Ishikawa (cell line): Measurements from ENCODE around the gene C14orf119.

Experiments
- CEBPB ChIP-seq: IDR thresholded peaks from 2 replicates; pipeline ENCODE4 v1.6.1; 2012
- CREB1 ChIP-seq: IDR thresholded peaks from 2 replicates; pipeline ENCODE4 v1.6.1; 2012; ENCODE audit warnings: low read depth
- EGR1 ChIP-seq: IDR thresholded peaks from 2 replicates; pipeline ENCODE4 v1.6.1; 2012
- EP300 ChIP-seq: IDR thresholded peaks from 2 replicates; pipeline ENCODE4 v1.6.1; 2012; ENCODE audit warnings: borderline replicate concordance
- FOXM1 ChIP-seq: IDR thresholded peaks from 2 replicates; pipeline ENCODE4 v1.6.1; 2012; ENCODE audit warnings: low read depth, borderline replicate concordance
- NFIC ChIP-seq: IDR thresholded peaks from 2 replicates; pipeline ENCODE4 v1.6.1; 2012
- RAD21 ChIP-seq: IDR thresholded peaks from 2 replicates; pipeline ENCODE4 v1.6.1; 2012; ENCODE audit warnings: low read depth
- TAF1 ChIP-seq: IDR thresholded peaks from 2 replicates; pipeline ENCODE4 v1.6.1; 2012; ENCODE audit warnings: low read depth, mild to moderate bottlenecking
- TCF12 ChIP-seq: IDR thresholded peaks from 2 replicates; pipeline ENCODE4 v1.6.1; 2012; ENCODE audit warnings: low read depth
- TEAD4 ChIP-seq: IDR thresholded peaks from 2 replicates; pipeline ENCODE4 v1.6.1; 2012
- USF1 ChIP-seq: IDR thresholded peaks from 2 replicates; pipeline ENCODE4 v1.6.1; 2012
- YY1 ChIP-seq: IDR thresholded peaks from 2 replicates; pipeline ENCODE4 v1.6.1; 2012; ENCODE audit warnings: low read depth
- ZBTB7A ChIP-seq: IDR thresholded peaks from 2 replicates; pipeline ENCODE4 v1.6.1; 2012; ENCODE audit warnings: low read depth
- TF ChIP-seq, protein P1 (sequence below): IDR thresholded peaks from 2 replicates; pipeline ENCODE4 v1.6.1; 2012
- TF ChIP-seq, protein P2 (sequence below): IDR thresholded peaks from 2 replicates; pipeline ENCODE4 v1.6.1; 2012; ENCODE audit warnings: low read depth, mild to moderate bottlenecking

C14orf119 gene

DNA sequence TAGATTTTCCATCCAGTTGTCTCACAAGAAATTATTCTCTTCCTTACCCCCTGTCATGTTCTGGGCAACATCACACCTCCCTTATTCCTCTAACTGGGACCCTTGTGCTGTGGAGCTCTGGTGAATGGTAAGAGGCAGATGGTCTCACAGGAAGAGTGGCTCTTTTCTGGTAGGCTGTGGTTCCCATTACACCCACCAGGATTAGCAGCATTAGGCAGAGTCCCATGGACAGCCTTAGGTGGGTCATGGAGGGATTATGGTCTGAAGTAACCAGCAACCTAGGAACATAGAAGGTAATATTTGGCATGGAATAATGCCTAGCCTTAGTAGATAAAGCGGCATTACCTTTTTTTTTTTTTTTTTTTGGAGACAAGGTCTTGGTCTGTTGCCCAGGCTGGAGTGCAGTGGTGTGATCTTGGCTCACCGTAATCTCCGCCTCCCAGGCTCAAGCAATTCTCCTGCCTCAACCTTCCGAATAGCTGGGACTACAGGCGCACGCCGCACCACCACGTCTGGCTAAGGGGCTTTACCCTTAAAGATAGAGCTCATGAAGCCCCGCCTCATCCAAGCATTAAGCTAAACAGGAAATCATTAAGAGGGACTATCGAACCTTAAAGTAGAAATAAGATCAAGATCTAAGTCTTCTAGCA is 4.0 kb downstream of the C14orf119 start:
- TF ChIP-seq NFIC (no peak), EGR1 (no peak), TAF1 (no peak), FOXM1 (no peak)
- TF ChIP-seq, protein P1, sequence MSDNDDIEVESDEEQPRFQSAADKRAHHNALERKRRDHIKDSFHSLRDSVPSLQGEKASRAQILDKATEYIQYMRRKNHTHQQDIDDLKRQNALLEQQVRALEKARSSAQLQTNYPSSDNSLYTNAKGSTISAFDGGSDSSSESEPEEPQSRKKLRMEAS = no peak

GRCh38 chr14:23101213-23101970 is 6.1 kb downstream of the C14orf119 start:
- TF ChIP-seq TEAD4 (no peak), NFIC (no peak)

GRCh38 chr14:23101986-23102625 is 6.8 kb downstream of the C14orf119 start:
- TF ChIP-seq, protein P2, sequence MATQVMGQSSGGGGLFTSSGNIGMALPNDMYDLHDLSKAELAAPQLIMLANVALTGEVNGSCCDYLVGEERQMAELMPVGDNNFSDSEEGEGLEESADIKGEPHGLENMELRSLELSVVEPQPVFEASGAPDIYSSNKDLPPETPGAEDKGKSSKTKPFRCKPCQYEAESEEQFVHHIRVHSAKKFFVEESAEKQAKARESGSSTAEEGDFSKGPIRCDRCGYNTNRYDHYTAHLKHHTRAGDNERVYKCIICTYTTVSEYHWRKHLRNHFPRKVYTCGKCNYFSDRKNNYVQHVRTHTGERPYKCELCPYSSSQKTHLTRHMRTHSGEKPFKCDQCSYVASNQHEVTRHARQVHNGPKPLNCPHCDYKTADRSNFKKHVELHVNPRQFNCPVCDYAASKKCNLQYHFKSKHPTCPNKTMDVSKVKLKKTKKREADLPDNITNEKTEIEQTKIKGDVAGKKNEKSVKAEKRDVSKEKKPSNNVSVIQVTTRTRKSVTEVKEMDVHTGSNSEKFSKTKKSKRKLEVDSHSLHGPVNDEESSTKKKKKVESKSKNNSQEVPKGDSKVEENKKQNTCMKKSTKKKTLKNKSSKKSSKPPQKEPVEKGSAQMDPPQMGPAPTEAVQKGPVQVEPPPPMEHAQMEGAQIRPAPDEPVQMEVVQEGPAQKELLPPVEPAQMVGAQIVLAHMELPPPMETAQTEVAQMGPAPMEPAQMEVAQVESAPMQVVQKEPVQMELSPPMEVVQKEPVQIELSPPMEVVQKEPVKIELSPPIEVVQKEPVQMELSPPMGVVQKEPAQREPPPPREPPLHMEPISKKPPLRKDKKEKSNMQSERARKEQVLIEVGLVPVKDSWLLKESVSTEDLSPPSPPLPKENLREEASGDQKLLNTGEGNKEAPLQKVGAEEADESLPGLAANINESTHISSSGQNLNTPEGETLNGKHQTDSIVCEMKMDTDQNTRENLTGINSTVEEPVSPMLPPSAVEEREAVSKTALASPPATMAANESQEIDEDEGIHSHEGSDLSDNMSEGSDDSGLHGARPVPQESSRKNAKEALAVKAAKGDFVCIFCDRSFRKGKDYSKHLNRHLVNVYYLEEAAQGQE = no peak
- TF ChIP-seq CREB1 = no peak
- no peak for TF ChIP-seq RAD21
- no peak for TF ChIP-seq CEBPB
- TF ChIP-seq, protein P1 = no peak
- no peak for TF ChIP-seq ZBTB7A
- TF ChIP-seq TCF12 = no peak
- TF ChIP-seq FOXM1 = no peak

DNA sequence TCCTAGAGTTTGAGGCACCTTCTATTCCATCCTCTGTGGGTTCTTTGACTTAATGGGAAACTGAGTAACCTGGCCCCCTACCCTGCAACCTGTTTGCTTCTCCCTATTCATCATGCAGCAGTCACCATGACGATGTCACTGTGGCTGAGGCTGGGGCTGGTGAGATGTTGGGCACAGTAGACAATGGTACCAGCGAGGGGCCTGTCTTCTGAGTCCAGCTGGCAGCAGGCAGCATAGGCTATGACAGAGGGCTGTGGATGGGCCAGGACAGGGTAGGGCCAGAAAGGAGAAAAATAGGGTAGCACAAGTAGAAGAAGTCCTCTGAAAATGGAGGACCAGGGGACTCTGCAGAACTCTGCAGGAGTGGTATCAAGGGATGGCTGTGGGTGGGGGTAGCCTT is 7.5 kb downstream of the C14orf119 start:
- TF ChIP-seq USF1 (no peak), EP300 (no peak), EGR1 (no peak), FOXM1 (no peak), CEBPB (no peak), TAF1 (no peak), ZBTB7A (no peak), RAD21 (no peak), CREB1 (no peak), YY1 (no peak), NFIC (no peak), TCF12 (no peak), TEAD4 (no peak)
- TF ChIP-seq, protein P1 = no peak
- TF ChIP-seq, protein P2 = no peak

GRCh38 chr14:23103581-23103980 is 8.3 kb downstream of the C14orf119 start:
- no peak for TF ChIP-seq RAD21
- no peak for TF ChIP-seq ZBTB7A
- TF ChIP-seq TCF12 = no peak

GRCh38 chr14:23104070-23104590 is 8.8 kb downstream of the C14orf119 start:
- no peak for TF ChIP-seq TEAD4
- TF ChIP-seq RAD21 = no peak
- no peak for TF ChIP-seq USF1
- TF ChIP-seq TAF1 = no peak
- TF ChIP-seq, protein P1 = no peak
- no peak for TF ChIP-seq CREB1
- TF ChIP-seq YY1 = no peak
- no peak for TF ChIP-seq EGR1
- no peak for TF ChIP-seq NFIC
- TF ChIP-seq EP300 = no peak
- TF ChIP-seq, protein P2 = no peak
- no peak for TF ChIP-seq FOXM1
- no peak for TF ChIP-seq TCF12
- no peak for TF ChIP-seq CEBPB
